SU-DHL-6 (cell line): Measurements from ENCODE around the gene NFYC.

Experiments used
- H2AFZ ChIP-seq: fragments of 200-600 bp; sonication (generic); 2 replicates; pipeline ENCODE4 v1.6.1; 2014; ENCODE audit warnings: low read depth, mild to moderate bottlenecking, moderate library complexity, mixed read lengths, antibody characterized with exemption, low read length; ENCODE audit not compliant: severe bottlenecking
- H3F3A ChIP-seq: fragments of 200-600 bp; shearing (Covaris generic); 2 replicates; pipeline ENCODE4 v1.6.0; 2016; ENCODE audit warnings: antibody characterized with exemption, mild to moderate bottlenecking; ENCODE audit not compliant: insufficient read depth
- H3K27ac ChIP-seq: fragments of 200-600 bp; sonication (generic); 2 replicates; pipeline ENCODE4 v1.5.1; 2016; ENCODE audit warnings: low read depth, mild to moderate bottlenecking, low read length, moderate library complexity, mixed read lengths
- H3K27me3 ChIP-seq: fragments of 200-600 bp; sonication (generic), shearing (Covaris generic); 2 replicates; pipeline ENCODE4 v1.6.0; 2014; ENCODE audit warnings: mild to moderate bottlenecking, low read length
- H3K36me3 ChIP-seq: fragments of 200-600 bp; sonication (generic); 2 replicates; pipeline ENCODE4 v1.6.1; 2014; ENCODE audit warnings: mild to moderate bottlenecking, low read length, mixed read lengths
- H3K4me2 ChIP-seq: fragments of 300-600, 200-600 bp; shearing (Covaris generic), sonication (generic); 2 replicates; pipeline ENCODE4 v1.6.0; 2014; ENCODE audit warnings: low read length, low read depth, mild to moderate bottlenecking; ENCODE audit not compliant: poor library complexity, severe bottlenecking
- H3K4me3 ChIP-seq: fragments of 200-600 bp; sonication (generic); 2 replicates; pipeline ENCODE4 v1.5.1; 2014; ENCODE audit warnings: antibody characterized with exemption, low read length, mild to moderate bottlenecking, mixed read lengths; ENCODE audit not compliant: insufficient read depth, poor library complexity, severe bottlenecking
- H3K79me2 ChIP-seq: fragments of 200-600 bp; sonication (generic); 2 replicates; pipeline ENCODE4 v1.6.1; 2014; ENCODE audit warnings: mild to moderate bottlenecking, low read length, moderate library complexity; ENCODE audit not compliant: insufficient read depth
- H3K9ac ChIP-seq: fragments of 200-600 bp; sonication (generic); 2 replicates; pipeline ENCODE4 v1.7.0; 2014; ENCODE audit warnings: mild to moderate bottlenecking, low read length
- H3K9me2 ChIP-seq: fragments of 200-600 bp; sonication (generic); replicated peaks from 2 replicates; pipeline ENCODE4 v1.6.1; 2014; ENCODE audit warnings: low read length; ENCODE audit not compliant: insufficient read depth
- H3K9me3 ChIP-seq: fragments of 200-600 bp; sonication (generic); 2 replicates; pipeline ENCODE4 v1.6.1; 2014; ENCODE audit warnings: low read length, mixed read lengths; ENCODE audit not compliant: insufficient read depth
- H4K20me1 ChIP-seq: fragments of 200-600 bp; sonication (generic); 2 replicates; pipeline ENCODE4 v1.6.1; 2014; ENCODE audit warnings: low read depth, mild to moderate bottlenecking, antibody characterized with exemption, low read length, moderate library complexity, mixed read lengths
- EZH2phosphoT487 ChIP-seq: fragments of 200-600 bp; sonication (generic), shearing (Covaris generic); conservative IDR thresholded peaks from 2 replicates; pipeline ENCODE4 v1.6.1; 2018; ENCODE audit warnings: mild to moderate bottlenecking, antibody characterized with exemption, low read length, moderate library complexity, mixed read lengths
- TF ChIP-seq, protein P1 (sequence below): fragments of 200-600 bp; sonication (generic); IDR thresholded peaks from one replicate; pipeline ENCODE4 v1.5.1; 2017; ENCODE audit warnings: antibody characterized with exemption, mild to moderate bottlenecking, low read length, moderate library complexity; ENCODE audit not compliant: insufficient read depth, poor library complexity, severe bottlenecking

The NFYC gene

GRCh38 chr1:40763742-40764532 is 72.4 kb downstream of the NFYC start:
- Histone ChIP-seq H3F3A (no peaks in the 10 kb centered on the region), H3K27ac (no peak overlapping the region), H3K36me3 (peaks cover 8% of the 10 kb centered on the region; the same call in 1 of the 2 replicates), H3K9ac (no peak overlapping the region), H4K20me1 (no peaks in the 10 kb centered on the region), H3K9me2 (no peaks in the 10 kb centered on the region), H3K79me2 (no peaks in the 10 kb centered on the region), H3K27me3 (no peaks in the 10 kb centered on the region), H3K9me3 (no peaks in the 10 kb centered on the region), H3K4me2 (no peak overlapping the region), H2AFZ (no peak overlapping the region), H3K4me3 (no peak overlapping the region)
- TF ChIP-seq EZH2phosphoT487, result no peak
- TF ChIP-seq, protein P1, sequence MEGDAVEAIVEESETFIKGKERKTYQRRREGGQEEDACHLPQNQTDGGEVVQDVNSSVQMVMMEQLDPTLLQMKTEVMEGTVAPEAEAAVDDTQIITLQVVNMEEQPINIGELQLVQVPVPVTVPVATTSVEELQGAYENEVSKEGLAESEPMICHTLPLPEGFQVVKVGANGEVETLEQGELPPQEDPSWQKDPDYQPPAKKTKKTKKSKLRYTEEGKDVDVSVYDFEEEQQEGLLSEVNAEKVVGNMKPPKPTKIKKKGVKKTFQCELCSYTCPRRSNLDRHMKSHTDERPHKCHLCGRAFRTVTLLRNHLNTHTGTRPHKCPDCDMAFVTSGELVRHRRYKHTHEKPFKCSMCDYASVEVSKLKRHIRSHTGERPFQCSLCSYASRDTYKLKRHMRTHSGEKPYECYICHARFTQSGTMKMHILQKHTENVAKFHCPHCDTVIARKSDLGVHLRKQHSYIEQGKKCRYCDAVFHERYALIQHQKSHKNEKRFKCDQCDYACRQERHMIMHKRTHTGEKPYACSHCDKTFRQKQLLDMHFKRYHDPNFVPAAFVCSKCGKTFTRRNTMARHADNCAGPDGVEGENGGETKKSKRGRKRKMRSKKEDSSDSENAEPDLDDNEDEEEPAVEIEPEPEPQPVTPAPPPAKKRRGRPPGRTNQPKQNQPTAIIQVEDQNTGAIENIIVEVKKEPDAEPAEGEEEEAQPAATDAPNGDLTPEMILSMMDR, result no peak

GRCh38 chr1:40764981-40765380 is 73.5 kb downstream of the NFYC start:
- no peaks in the 10 kb centered on the region for H3K9me2 ChIP-seq
- TF ChIP-seq, protein P1, result no peak
- no peak for TF ChIP-seq EZH2phosphoT487
- no peaks in the 10 kb centered on the region for H3K27me3 ChIP-seq
- no peak overlapping the region for H3K27ac ChIP-seq
- no peaks in the 10 kb centered on the region for H3F3A ChIP-seq
- no peak overlapping the region for H3K4me3 ChIP-seq
- peaks cover 8% of the 10 kb centered on the region; the same call in 1 of the 2 replicates for H3K36me3 ChIP-seq
- no peaks in the 10 kb centered on the region for H4K20me1 ChIP-seq
- H3K9ac ChIP-seq, result no peak overlapping the region
- H3K9me3 ChIP-seq, result no peaks in the 10 kb centered on the region
- H2AFZ ChIP-seq, result no peak overlapping the region
- no peaks in the 10 kb centered on the region for H3K79me2 ChIP-seq
- no peak overlapping the region for H3K4me2 ChIP-seq

DNA sequence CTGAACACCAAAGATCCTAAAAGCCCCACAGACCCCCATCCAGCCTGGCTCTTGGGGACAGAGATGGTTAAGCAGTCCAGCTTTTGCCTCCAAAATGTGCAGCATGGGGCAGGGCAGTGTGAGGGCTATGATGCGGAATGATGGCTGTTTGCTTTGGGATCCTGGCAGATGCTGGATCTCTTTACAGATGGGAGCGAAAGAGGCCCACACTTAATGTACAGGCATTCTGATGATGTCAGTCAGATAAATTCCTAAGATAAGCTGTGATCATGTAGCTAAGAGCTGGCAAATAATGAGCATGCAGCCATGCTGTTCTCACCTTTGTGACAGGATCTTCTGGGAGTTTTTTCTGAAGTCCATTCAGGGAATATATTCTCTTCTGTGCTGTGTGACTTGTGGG is 74.5 kb downstream of the NFYC start:
- Histone ChIP-seq H2AFZ (no peak overlapping the region), H3K9me2 (no peaks in the 10 kb centered on the region), H4K20me1 (no peaks in the 10 kb centered on the region), H3K79me2 (no peaks in the 10 kb centered on the region), H3K4me3 (no peak overlapping the region), H3F3A (no peaks in the 10 kb centered on the region), H3K36me3 (peaks cover 8% of the 10 kb centered on the region; the same call in 1 of the 2 replicates), H3K27ac (no peak overlapping the region), H3K9me3 (no peaks in the 10 kb centered on the region), H3K9ac (no peak overlapping the region), H3K4me2 (no peak overlapping the region), H3K27me3 (no peaks in the 10 kb centered on the region)
- TF ChIP-seq, protein P1, result no peak
- no peak for TF ChIP-seq EZH2phosphoT487
